NCI-H748 (cell line): ENCODE measurements around the gene CTBP2.
"Not testable (repeated sequence)": the region's sequence is repeated elsewhere in the genome, so short reads cannot be mapped to it uniquely, and the experiment has no call there.

Experiments
- DNase-seq: peaks from one replicate; lab custom pipeline; 2025; ENCODE audit not compliant: unreplicated experiment; lab: John Stamatoyannopoulos, UW

CTBP2 gene

GRCh38 chr10:125000366-125001312 is 159.7 kb downstream of the CTBP2 start:
- DNase-seq = no peak

GRCh38 chr10:124999433-125000365 is 160.7 kb downstream of the CTBP2 start:
- no peak for DNase-seq

DNA sequence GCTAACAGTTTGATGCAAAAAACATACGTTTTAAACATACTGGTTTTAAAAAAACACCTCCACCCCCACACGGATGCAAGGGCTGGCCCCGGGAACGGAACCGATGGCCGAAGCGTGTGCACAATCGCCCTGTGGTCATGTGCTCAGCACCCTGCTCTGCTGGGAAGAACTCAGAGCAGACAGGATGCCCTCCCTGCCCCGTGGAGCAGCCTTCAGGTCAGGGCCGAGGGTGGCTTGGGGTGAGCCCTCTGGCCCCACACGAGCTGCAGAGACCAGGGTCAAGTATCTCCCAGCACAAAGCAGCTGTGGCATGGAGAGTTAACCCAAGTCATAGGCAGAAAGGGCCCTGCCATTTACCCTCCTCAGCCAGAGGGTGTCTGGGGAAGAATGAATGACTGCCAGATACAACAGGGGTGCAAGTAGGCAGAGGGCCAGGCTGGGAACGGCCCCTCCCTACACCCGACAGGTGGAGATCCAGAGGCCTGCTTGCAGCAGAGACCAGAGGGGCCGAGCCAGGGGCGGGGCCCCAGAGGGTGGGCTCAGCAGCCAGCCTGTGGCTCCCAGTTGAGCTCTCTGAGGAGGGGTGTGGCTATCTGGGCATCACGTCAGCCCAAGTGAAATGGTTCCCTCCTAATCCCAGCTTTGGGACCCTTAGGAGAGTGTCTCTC is 161.6 kb downstream of the CTBP2 start:
- no peak for DNase-seq

- no peak for DNase-seq
Measured at GRCh38 chr10:124997771-124998623, 162.4 kb downstream of the CTBP2 start.

DNA sequence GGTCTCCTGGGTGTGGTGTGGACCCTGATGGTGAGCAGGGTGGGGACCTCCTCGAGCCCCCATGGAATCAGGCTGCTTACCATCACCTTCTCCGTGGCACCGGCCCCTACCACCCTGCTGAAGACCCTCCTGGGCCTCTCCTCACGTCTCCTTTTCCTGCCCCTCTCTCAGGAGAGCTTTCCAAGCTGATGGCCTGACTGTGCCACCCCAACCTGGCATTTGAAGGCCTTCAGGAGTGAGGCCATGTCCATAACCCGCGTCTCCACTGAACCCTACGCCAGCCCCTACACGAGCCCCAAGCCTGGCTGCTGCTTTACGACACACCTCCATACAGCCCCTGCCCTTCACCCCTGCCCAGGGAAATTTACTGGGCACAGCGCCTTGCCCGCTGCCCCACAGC is 163.1 kb downstream of the CTBP2 start:
- DNase-seq = no peak

DNA sequence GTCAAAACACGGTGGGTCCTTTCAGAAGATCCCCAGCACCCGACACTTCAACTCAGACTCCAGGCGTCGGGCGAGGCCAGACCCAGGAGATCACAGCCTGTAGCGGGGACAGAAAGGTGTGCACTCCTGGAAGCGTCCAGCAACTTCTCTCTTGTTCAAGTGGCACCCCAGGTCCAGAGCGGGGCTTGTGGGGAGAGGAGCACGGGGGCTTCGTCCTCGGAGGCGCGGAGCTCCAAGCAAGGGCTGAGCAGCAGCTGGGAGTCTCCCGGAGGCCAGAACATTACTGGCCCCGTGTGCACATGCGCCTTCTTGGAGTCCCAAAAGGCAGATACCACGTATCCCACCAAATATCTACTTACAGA is 163.5 kb downstream of the CTBP2 start:
- DNase-seq = no peak

DNA sequence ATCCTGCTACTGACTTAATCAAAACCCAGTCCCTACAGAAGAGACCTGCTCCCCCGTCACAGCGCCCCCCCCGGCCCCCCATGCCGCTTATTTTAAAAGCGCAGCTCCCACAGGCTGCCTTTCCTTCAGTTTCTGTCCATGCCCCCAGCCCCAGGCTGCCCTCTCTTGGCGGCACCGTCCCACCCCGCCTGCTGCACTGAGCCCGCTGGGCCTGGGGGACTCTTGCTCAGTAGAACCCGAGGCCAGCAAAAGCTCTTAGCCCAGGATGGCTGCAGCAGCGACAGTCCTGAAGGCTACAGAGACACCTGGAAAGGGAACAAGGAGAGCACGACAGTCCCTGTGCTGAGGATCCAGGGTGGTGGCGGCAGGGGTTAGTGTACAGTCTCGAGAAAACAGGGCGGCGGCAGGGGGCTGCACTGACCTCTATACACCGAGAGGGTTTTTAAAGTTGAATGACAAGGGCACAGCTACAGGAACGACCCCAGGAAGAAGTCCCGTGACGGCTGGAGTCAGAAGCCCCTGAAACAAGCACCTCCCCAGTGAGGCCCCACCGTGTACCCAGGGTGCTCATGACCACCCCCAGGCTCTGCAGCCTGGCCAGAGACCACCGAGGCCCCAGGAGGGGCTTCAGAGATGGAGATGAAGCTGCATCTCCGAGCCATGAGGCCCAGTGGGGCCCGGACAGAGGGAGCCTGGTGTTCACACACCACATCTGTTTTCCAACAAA is 164.1 kb downstream of the CTBP2 start:
- no peak for DNase-seq

- DNase-seq = no peak
Measured at GRCh38 chr10:124995605-124996004, 164.8 kb downstream of the CTBP2 start.

GRCh38 chr10:124994573-124995473 is 165.5 kb downstream of the CTBP2 start:
- DNase-seq = no peak

DNA sequence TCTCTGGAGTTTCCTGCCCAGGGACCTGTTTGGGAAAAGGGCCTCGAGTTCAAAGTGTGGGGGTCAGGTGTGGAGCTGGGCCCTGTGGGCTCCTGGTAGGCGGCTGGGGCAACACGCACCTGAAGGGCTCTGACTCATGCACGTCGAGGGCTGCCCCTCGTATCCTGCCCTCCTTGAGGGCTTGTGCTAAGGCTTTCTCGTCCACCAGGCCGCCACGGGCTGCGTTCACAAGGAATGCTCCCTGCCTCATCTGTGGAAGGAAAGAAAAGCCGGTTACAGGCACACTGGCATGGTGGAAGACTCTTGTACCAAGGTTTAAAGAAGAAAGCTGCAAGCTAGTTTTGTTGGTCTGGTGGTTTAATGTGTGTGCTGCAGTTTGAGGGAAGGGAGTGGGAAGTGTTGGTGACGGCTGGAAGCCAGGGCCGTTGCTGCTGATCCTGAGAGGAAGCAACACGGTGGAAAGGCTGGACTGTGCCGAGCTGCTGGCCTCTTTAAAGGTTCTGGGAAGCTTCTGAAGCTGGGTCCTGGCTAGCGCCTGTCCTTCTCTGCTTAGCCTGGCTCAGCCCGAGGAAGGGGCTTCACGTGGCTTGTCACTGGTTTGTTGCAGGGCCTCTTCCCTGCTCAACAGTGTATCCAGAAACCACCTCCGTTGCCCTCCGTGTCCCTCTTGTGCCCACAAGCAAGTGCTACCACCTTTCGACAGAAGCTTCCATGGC is 166.5 kb downstream of the CTBP2 start:
- no peak for DNase-seq

DNA sequence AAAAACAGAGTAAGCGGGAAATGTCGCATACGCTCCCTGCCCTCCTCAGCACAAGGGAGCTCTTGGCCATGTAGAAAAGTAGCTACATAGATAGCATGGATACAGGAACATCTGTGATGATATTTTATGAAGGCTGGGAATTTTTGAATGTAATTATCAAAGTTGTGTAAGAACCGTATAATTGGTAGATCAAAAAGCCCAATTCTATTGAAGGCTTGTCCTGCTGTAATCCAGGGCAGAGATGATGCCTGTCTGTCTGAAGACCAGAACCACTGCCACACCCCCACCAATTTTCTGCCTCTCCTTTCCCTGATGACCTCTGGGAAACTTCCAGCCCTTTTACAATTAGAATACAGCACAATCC is 167.0 kb downstream of the CTBP2 start:
- no peak for DNase-seq

DNA sequence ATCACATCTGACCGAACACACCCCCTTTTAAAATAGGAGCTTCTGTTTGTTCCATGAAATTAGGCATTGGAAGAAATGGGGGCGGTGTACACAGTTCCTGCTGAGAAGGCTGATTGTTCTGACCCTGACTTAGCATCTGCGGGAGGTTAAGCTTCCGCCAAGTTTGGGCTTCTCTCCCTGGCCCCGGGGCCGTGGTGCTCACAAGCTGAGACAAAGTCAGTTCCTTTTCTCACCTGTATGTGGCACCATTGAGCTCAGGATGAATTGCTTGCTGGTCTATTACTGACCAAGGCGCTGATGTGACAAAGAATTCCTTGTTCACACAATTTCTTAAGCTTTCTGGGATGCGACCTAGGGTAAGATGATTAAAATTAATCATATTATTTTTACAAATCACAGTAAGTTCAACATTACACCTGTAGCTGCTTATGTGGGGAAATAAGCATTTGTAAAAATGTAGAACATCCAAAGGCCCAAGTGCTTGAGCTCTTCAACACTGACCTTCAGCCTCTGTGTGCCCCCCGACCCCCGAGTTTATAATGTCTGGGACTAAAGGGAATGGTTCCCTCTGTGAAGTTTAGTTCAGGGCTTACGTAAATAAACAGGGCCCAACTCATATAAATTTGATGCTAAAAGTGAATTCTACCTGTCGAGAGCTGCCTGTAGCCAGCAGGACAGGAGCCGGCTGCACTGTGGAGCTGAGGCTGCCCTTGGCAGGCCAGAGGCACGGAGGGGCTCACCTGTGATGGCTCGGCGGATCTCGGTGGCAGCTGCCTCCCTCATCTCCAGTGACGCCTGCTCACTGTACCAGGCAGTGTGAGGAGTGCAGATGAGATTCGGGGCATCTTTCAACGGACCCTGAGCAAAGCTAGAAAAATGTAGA is 167.7 kb downstream of the CTBP2 start:
- DNase-seq = peak; percentile 53

- DNase-seq = no peak
Measured at GRCh38 chr10:124991835-124992234, 168.5 kb downstream of the CTBP2 start.

GRCh38 chr10:124990671-124991625 is 169.4 kb downstream of the CTBP2 start:
- DNase-seq = no peak

GRCh38 chr10:124989526-124989925 is 170.8 kb downstream of the CTBP2 start:
- DNase-seq = no peak

- DNase-seq = not testable (repeated sequence)
Measured at GRCh38 chr10:124988753-124989152, 171.6 kb downstream of the CTBP2 start.
